GM21515 (cell line): ENCODE results near the gene MUSTN1.

ENCODE experiments used
- ATAC-seq: cut with Tn5 transposase; IDR thresholded peaks from one replicate; pipeline ENCODE4 v1.9.1; 2021; ENCODE audit not compliant: unreplicated experiment

Gene MUSTN1

DNA sequence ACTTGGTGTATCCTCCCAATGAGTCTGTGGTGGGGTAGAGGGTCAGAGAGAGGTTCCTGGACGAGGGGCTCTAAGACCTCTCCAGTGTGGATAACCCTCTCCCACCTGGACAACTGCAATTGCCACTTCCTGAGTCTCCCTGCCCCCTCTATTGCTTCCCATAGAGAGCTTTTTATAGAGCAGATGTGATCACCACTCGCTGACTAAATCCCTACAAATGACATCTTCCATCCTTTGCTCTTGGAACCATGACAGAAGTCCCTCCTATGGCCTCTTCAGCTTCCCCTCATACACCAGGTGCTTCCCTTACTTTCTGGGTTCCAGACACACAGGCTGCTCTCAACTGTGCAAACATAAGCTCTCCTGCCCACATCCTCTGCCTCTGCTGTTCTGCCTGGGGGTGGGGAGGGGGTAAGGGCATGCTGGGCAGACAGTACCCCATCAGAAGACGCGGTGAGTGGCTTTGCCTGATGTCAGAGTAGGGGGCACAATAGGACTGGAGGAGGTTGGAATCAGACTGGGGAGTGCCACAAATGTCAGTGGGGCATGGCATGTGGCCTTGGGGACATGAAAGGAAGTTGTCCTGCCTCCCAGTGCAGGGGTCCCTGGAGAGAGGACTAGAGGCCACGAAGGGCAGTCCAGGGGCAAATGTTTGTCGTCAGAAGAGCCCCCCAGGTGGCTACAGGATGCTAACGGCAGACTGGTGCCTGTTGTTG is 25.0 kb downstream of the MUSTN1 start:
- ATAC-seq: no peak

DNA sequence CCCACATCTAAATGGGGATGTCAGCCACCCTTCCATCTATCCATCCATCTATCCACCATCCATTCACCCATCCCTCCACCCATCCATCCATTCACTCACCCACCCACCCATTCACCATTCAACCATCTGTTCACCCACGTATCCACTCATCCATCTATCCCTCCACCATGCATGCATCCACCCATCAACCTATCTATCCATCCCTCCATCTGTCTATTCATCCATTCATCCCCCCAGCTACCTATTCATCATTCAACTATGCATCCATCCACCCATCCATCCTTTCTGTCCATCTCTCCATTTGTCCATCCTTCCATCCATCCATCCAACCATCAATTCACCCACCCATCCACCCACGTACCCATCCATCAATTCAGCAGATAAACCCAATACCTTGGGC is 25.7 kb downstream of the MUSTN1 start:
- no peak for ATAC-seq

DNA sequence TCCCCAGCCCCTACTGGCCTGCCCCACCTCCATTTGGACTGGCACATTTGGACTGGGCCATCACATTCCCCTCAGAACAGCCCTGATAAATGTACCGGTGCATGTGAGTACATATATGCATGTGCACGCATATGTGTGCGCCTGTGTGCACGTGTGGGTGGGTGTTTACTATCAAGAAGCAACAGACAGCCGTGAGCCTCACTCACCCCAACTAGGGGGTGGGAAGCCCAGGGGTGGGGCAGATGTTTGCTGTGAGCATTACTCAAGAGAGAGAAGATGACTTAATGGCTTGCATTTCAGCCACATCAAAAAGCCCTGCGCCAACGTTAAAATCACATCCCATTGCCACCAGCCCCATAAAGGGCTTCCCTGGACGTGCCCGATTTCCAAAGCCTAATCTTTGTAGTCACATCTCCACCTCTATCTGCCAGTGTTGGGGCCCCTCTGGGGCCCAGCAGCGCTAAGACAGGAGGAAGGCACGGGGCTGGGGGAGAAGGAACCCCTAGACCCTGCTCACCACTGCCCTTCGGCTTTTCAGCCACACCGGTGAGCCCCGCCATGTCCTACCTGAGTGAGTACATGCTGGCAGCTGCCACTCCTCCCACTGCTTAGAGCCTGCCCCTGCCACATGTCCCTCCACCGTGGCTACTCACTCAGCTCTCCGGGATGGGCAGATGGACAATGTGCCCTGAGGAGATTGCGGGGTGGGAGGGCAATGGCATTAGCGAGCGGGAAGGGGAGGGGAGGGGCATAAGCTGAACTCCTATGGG is 29.4 kb downstream of the MUSTN1 start:
- no peak for ATAC-seq

DNA sequence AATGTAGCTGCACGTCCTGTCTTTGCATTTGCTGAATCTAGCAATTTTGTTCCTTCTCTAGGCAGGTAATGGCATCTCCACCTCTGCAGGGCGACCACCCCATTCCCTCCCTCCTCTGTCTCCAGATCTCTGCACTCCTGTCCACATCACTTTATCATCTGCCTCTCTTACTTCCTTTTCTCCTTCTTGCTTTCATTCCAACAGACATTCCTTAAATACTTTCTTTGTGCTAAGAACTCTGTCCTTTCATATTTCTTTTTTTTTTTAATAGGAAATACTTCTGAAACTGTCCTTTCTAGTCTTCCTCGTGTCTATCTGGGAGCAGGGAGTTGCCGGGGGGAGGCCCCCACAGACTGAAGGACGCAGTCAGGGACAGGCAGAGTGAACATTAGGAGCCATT is 33.0 kb downstream of the MUSTN1 start:
- ATAC-seq: no peak

DNA sequence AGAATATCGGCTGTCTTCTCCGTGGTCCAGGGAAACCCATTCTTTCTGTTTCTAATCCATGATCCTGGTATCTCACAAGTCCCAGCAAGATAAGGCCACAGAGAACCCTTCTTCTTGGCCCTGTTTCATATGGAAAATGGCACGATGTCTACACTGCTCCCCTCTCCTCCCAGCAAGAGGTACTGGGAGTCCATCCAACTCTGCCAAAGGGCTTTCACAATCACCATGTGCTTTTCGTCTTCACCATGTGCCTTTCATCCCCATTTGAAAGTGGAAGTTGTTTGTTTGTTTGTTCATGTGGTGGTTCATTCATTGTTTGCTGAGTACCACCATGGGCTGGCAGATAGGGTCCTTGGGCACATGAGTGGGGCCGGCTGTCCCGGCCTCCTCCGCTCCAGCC is 34.7 kb downstream of the MUSTN1 start:
- ATAC-seq: no peak

DNA sequence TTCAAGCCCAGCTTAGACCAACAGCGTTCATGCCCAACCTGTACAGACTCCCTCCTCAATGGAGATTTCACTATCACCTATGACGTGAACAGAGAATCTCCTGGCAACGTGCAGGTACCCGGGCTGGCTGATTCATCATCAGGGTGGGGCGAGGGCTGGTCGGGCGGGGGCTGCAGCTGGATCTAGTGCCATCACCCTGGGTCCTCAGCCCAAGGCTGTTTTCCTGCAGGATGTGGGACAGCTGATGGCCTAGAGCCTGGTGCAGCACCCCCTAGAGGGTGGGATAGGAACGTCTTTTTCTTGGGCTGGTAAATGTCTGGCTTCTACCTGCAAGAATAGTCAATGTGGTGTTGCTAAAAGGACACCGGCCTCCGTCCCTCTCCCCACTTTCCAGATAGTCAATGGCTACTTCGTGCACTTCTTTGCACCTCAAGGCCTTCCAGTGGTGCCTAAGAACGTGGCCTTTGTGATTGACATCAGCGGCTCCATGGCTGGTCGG is 35.8 kb downstream of the MUSTN1 start:
- ATAC-seq: no peak

DNA sequence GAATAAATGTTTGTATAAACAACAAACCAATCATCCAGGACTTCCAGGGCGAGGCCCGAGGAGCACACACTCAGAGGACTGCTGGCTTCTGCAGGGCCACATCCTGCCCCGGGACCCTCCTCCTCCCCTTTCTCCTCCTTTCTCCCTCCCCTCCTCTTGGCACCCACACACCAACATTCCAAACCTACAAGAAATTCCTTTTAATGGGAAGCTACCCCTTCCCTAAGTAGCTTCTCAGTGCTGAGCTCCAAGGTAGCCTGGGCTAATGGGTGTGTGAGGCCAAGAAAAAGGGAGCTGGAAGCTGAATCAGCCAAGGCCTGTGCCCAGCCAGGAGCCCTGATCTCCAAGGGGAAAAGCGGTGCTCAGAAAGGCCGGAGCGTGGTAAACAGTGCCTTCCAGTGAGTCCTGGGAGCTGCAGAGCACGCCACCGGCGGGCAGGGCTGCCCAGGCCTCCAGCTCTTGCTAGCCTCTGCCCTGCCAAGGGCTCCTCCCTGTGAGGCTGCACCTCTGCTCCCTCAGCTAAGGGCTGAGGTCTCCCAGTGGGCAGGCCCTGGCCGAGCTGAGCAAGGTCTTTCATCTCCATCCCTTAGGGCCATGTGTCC is 36.3 kb downstream of the MUSTN1 start:
- ATAC-seq: no peak

DNA sequence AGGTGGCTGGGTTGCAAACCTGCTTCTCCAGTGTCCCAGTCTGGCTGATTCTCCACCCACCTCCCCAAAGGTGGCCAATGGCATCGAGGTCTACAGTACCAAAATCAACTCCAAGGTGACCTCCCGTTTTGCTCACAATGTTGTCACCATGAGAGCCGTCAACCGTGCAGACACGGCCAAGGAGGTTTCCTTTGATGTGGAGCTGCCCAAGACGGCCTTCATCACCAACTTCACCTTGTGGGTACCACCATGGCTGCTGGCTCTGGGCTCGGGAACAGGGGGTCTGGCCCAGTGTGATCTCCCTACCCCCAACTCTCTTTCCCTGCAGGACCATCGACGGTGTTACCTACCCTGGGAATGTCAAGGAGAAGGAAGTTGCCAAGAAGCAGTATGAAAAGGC is 38.4 kb downstream of the MUSTN1 start:
- ATAC-seq: no peak

DNA sequence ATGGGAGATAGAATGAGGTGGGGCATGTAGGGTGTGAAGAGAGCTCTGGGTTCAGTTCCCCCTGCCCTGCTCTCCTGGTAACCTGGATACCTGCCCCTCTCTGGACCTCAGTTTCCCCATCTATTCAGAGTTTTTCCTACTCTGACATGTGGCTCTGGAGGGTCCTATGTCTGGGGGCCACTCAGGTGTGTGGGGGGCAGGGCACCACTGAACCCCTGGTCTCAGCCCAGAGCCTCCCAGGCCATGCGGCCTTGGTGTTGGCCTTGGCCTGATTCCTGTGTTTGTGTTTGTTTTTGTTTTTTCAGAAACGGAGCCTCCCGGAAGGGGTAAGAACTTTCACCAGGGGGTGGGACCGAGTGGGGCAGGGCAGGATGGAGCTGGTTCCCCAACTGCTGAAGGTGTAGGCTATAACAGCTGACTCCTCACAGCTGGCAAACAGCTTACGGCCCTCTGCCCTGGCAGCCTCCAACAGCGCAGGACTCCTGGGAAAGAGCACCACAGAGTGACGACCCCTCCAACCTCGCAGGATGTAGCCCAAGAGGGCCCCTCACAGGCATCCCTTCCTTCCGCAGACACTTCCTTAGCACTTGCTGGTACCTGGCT is 39.4 kb downstream of the MUSTN1 start:
- no peak for ATAC-seq

DNA sequence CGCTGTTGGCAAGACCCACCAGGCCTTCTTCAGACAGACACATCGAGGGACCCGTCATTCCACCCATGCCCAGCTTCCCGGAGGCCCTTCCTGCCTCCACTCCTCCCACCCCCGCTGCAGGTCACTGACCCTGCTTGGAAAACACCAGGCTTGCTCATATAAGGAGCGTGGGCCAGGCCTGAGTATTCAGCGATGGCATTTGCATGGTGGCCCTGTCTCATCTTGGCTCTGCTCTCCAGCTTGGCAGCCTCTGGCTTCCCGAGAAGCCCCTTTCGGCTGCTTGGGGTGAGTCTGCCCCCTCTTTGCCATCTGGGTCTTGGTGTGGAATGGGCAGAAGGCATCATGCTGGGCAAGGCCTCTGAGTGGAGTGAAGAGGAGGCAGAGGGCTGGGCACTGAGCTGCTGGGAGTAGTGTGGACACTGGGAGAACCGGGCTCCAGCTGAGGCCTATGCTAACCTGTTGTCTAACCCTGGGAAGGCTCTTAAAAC is 40.2 kb downstream of the MUSTN1 start, which contains the start of gene ITIH3:
ITIH3 (plus strand) TSS at position 185 of the 488 bp plus-strand sequence; CDS start at position 193, 8 bp downstream.
- no peak for ATAC-seq

DNA sequence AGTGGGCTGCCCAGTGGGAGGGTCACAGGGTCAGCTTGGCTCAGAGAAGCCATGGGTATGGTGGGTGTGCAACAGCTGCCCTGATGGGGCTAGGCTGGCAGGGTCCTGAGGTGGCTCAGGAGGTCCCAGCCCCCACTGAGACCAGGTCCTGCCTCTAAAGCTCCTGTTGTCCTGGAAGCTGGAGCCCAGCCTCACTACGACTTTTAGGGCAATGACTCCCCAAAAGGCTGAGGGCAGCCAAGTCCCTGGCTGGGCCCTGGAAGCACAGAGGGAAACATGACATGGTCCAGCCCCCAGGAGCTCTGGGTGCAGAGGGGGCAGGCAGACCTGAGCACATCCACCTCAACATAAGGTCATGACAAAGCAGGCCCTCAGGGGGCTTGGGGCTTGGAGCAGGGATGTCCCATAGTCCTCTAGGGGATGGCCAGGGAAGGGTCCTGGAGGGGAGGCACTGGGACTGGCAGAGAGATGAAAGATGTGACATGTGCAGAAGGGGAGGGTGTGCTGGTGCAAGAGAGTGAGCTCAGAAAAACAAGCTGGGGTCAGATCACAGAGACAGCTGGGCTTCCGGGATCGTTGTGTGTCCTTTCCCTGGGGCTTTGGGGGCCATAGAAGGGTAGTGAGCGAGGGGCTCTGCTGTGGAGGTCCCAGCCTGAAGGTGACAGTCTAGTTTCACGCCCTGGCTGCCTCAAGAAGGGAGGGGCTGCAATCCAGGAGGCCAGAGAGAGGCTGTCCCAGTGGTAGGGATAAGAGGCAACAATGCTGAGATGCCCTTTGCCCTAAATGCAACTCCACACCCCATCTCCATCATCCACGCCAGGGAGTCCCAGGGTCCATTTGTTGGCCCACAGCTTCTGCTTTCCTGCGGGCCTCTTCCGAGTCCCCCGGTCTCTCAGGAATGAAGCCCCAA is 40.9 kb downstream of the MUSTN1 start:
- ATAC-seq: no peak

DNA sequence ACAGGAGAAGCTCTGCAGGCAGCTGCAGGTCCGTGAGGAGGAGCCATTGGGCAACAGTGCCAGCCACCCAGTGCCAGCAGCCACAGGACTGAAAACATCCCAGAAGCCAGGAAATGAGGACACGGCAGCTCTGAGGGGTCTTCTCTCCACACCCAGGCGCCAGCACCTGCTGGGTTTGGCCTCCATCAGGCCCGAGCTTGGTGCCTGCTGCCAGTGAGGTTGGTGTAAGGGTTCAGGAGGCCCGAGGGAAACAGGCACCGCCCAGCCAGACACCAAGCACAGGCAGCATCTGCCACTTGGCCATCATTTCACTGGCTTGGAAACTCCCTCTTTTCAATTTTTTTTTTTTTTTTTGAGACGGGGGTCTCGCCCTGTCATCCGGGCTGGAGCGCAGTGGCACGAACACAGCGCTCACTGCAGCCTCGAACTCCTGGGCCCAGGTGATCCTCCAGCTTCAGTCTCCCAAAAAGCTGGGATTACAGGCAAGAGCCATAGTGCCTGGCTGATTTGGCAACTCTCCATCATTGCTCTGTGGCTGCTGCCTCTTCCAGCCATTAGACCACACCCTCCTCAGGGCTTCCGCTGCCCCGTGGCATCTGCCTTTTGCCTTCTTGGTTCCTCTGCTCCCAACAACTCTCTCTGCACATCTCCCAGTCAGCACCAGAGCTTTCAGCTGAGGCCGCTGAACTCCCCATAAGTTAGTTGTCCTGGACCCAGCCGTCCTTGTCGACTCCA is 41.7 kb downstream of the MUSTN1 start:
- no peak for ATAC-seq

DNA sequence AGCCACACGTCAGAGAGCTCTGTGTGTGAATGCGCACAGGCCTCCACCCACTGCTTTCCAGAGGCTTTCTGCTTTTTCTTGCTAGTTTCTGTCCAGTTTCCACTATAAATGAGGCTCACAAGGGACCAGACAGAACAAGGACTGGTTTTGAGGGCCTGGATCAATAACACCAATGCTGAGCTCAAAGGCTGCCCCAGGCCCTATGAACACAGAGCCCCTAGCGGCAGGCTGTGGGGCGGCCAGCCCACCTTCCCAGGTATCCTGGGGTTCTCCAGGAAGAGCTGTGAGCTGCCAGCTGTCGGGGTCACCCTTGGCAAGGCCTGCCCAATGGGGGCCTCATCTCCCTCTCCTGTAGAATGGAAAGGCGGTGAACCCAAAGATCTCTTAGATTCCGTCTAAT is 42.4 kb downstream of the MUSTN1 start:
- no peak for ATAC-seq

DNA sequence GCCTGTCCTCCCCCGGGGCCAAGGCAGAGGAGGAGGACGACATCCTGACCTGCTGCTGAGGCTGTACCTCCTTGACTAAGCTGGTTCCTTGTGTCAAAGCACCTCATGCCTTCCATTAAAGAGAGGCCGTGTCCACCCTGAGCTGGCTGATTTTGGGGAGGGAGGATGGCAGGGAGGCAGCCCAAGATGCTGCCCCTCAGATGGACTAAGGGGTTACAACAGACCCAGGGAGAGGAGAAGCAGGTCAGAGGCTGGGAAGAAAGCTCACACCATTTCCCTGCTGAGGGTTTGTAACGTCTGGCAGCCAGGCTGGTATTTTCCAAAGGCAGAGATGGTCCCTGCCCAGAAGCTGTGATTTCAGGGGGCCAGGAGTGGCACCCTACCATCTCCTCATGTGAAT is 42.9 kb downstream of the MUSTN1 start:
- no peak for ATAC-seq

DNA sequence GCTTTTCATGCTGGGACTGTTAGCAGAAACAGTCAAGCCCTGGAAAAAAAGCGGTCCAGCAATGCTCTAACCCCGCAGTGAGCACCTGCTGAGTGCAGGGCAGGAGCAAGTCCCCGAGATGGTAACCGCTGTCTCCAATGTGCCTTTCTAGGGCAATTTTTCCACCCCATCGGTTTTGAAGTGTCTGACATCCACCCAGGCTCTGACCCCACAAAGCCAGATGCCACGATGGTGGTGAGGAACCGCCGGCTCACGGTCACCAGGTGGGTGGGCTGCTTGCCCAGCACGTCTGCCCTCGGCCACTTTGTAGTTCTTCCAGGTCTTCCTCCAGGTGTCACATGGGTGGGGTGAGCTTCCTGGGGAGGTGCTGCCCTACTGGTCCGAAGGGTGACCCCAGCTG is 43.5 kb downstream of the MUSTN1 start:
- no peak for ATAC-seq

DNA sequence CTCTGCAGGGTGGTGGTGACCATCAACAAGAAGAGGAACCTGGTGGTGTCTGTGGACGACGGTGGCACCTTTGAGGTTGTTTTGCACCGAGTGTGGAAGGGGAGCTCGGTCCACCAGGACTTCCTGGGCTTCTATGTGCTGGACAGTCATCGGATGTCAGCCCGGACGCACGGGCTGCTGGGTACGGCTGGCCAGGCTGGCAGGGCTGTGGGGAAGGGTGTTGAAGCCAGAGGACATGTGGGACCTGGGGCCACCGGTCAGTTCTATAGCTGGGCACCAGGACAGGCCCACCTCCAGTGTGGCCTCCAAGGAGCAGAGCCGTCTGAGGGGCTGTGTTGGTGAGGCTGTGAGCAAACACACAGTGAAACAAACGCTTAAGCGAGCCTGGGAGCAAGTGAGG is 44.1 kb downstream of the MUSTN1 start:
- no peak for ATAC-seq

DNA sequence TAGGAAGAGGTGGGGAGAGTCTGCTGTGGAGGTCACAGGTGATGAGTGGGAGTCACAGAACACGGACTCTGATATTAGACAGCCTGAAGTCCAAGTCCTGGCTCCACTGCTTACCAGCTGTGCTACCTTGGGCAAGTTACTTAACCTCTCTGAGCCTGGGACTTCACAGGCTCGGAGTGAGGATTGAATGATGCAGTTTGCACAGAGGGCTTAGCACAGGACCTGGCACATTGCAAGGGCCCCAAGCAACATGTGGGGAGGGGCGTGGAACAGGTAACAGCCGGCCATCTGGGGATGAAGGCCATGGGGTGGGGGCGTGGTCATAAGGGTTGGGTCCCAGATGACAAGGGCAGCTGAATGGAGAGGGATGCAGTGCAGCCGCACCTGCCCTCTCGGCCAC is 44.5 kb downstream of the MUSTN1 start:
- ATAC-seq: no peak

DNA sequence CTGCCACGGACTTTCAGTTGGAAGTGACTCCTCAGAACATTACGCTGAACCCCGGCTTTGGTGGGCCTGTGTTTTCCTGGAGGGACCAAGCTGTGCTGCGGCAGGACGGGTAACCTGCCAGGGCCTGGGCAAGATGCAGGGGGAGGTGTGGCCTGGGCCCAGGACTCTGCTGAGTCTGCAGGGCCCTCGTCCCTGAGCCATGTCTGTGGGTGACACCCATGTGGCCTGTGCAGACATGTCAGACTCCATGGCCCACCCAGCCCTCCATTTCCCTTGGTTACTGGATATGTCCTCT is 45.1 kb downstream of the MUSTN1 start:
- ATAC-seq: no peak

DNA sequence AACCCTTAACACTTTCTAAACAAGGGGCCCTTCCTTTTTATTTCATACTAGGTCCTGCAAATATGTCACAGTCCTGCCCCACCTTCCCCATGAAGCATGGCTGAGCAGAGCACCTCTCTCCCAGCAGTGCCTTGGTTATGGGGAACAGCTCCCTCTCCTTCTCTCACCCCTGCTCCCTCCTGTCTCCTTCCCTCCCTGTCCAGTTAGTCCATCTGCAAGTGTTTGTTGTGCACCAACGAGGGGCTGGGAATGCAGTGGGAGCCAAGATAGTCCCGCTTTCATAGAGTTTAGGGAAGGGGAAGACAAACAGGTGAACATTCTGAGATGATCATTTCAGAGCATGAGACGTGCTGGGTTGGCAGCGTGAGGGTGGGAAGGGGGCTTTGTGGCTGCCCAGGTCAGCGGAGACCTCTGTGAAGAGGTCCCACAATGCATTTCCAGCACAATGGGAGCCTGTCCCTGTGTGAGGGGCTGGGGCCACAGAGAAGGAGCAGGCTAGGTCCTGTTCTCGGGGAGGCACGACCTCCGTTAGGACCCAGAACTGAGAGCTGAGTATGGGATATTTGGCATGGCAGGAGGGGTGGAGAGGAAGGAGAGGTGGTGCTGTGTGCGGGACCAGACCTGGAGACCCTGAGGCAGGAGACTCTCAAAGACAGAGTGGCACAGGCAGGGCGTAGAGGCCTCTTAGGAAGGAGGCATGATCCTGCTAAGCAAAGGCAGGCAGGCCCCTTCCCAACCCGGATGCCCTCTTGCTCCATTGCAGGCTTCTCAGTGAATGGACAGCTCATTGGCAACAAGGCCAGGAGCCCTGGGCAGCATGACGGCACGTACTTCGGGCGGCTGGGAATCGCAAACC is 45.7 kb downstream of the MUSTN1 start:
- ATAC-seq: no peak
